ENCODE data around the gene COPS7A.

- TF ChIP-seq CTCF (IDR thresholded peaks at IDR 0.05) (no peak), POLR2A (IDR thresholded peaks at IDR 0.05; ENCODE audit: low read depth) (no peak)
These were observed 20.2 kb upstream of the COPS7A start for GRCh38 chr12:6703631-6704030.
